ENCODE measurements around the gene TRIM67.

TRIM67 gene

GRCh38 chr1:231185391-231185790 lies 23.5 kb downstream of the TRIM67 start:
- DNase-seq, result no peak

GRCh38 chr1:231186356-231187115 lies 24.7 kb downstream of the TRIM67 start:
- no peak for DNase-seq

- DNase-seq, result no peak
Measured at GRCh38 chr1:231187571-231187970, 25.7 kb downstream of the TRIM67 start.

GRCh38 chr1:231188072-231188471 lies 26.2 kb downstream of the TRIM67 start:
- no peak for DNase-seq

GRCh38 chr1:231188768-231189167 lies 26.9 kb downstream of the TRIM67 start:
- DNase-seq, result no peak

GRCh38 chr1:231189683-231190270 lies 27.9 kb downstream of the TRIM67 start:
- DNase-seq, result no peak

- no peak for DNase-seq
Measured at GRCh38 chr1:231190456-231190855, 28.6 kb downstream of the TRIM67 start.

GRCh38 chr1:231192620-231193163 lies 30.8 kb downstream of the TRIM67 start:
- peak; percentile 94 for DNase-seq

- DNase-seq, result no peak
Measured at GRCh38 chr1:231193710-231194340, 32.0 kb downstream of the TRIM67 start.

GRCh38 chr1:231194476-231194842 lies 32.6 kb downstream of the TRIM67 start:
- DNase-seq, result no peak

- no peak for DNase-seq
Measured at GRCh38 chr1:231194843-231195516, 33.1 kb downstream of the TRIM67 start.

- DNase-seq, result no peak
Measured at GRCh38 chr1:231196307-231196706, 34.4 kb downstream of the TRIM67 start.

GRCh38 chr1:231196728-231197127 lies 34.9 kb downstream of the TRIM67 start:
- no peak for DNase-seq

GRCh38 chr1:231199868-231200267 lies 38.0 kb downstream of the TRIM67 start:
- no peak for DNase-seq

- no peak for DNase-seq
Measured at GRCh38 chr1:231200388-231201031, 38.7 kb downstream of the TRIM67 start.

GRCh38 chr1:231201375-231201978 lies 39.6 kb downstream of the TRIM67 start:
- DNase-seq, result no peak

- no peak for DNase-seq
Measured at GRCh38 chr1:231201979-231202633, 40.2 kb downstream of the TRIM67 start.

- no peak for DNase-seq
Measured at GRCh38 chr1:231203259-231204057, 41.6 kb downstream of the TRIM67 start.

GRCh38 chr1:231206856-231207255 lies 45.0 kb downstream of the TRIM67 start:
- no peak for DNase-seq

GRCh38 chr1:231207437-231207836 lies 45.6 kb downstream of the TRIM67 start:
- DNase-seq, result no peak

GRCh38 chr1:231208980-231209379 lies 47.1 kb downstream of the TRIM67 start:
- DNase-seq, result no peak
